ENCODE measurements around the gene ADAMTSL3.

- TF ChIP-seq USF2 (CRISPR knock-in tag; IDR thresholded peaks at IDR 0.05) (no peak), CTCF (IDR thresholded peaks at IDR 0.05) (no peak), SMAD3 (CRISPR knock-in tag; IDR thresholded peaks at IDR 0.05; ENCODE audit: borderline replicate concordance) (no peak)
These were observed 380.1 kb downstream of the ADAMTSL3 start for GRCh38 chr15:84033793-84034553.
